ENCODE measurements around the gene MYO1H. TPM values are rescaled to one million over a fixed set of nuclear protein-coding genes. Genes with fewer than 3 reads are reported as not detected.

The MYO1H gene
- total and polyA plus RNA-seq, 2 of the 8 experiments (the other 6 are each of a cell fraction or from before 2014, with no cell fraction given), result 0.03 TPM; not detected in 1

DNA sequence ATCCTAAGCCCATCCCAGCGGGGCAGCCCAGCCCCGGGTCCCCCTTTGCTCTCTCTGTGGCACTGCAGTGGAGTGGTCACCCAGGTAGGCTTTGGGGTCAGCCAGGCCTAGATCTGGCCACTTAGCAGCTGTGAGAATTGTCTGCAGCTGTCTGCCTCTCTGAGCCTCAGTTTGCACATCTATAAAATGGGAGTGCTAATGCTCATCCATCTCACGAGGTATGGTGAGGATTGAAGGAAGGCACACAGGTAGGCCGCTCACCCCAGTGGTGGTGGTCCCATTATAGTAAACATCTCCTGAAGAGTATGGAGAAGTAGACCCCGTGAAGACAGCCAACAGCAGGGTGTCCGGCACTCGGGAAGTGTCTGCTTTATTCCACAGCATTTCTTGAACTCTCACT, 47.9 kb upstream of the MYO1H start:
- Histone ChIP-seq H3K23ac (ENCODE audit: insufficient read length) (no peak overlapping the region), H3K4me3 (ENCODE audit: extremely low read depth in 1 of 4, insufficient read depth in 2 of 4, low read depth in 3 of 4, low read length in 4 of 4) (no peak overlapping the region), H3K18ac (ENCODE audit: extremely low read depth, low read length) (no peak overlapping the region), H3K36me3 (ENCODE audit: control insufficient read depth in 2 of 4, insufficient read depth in 4 of 4, low read length in 3 of 4) (no peaks in the 10 kb centered on the region), H3K14ac (ENCODE audit: insufficient read length) (no peak overlapping the region), H2AFZ (ENCODE audit: low read length) (no peak overlapping the region), H2AK5ac (ENCODE audit: low read depth, low read length) (no peak overlapping the region), H3K56ac (replicated peaks; ENCODE audit: insufficient read length, low read depth, low read length) (no peak overlapping the region), H2BK5ac (ENCODE audit: low read depth, low read length) (no peak overlapping the region), H4K5ac (ENCODE audit: insufficient read length, low read depth, low read length) (no peak overlapping the region), H3K79me2 (ENCODE audit: control insufficient read depth in 1 of 2, insufficient read depth in 2 of 2, low read length in 2 of 2) (no peaks in the 10 kb centered on the region), H3K23me2 (ENCODE audit: low read depth, low read length) (no peaks in the 10 kb centered on the region), H2BK20ac (ENCODE audit: low read length) (no peak overlapping the region), H3K27me3 (replicated peaks in 1 of 4; ENCODE audit: control insufficient read depth in 3 of 4, extremely low read depth in 1 of 4, insufficient read depth in 3 of 4, low read length in 3 of 4) (peaks cover 0 to 2% (median 0%) of the 10 kb centered on the region in 4 experiments; a peak in 1 of 7 replicates), H3K9ac (replicated peaks in 1 of 4; ENCODE audit: extremely low read depth in 1 of 4, low read depth in 3 of 4, low read length in 3 of 4) (no peak overlapping the region), H3K4ac (replicated peaks; ENCODE audit: insufficient read length, low read depth, low read length) (no peak overlapping the region), H2BK120ac (replicated peaks; ENCODE audit: low read depth, low read length) (no peak overlapping the region), H4K8ac (ENCODE audit: extremely low read depth, insufficient read depth, low read length) (no peak overlapping the region), H4K91ac (replicated peaks; ENCODE audit: insufficient read length, low read length) (no peak overlapping the region), H2BK12ac (ENCODE audit: low read depth, low read length) (no peak overlapping the region), H3K4me2 (ENCODE audit: insufficient read depth in 1 of 2, low read depth in 2 of 2, low read length in 2 of 2) (no peak overlapping the region), H3K9me3 (ENCODE audit: insufficient read depth in 2 of 2, low read depth in 1 of 2, low read length in 1 of 2) (no peaks in the 10 kb centered on the region), H4K20me1 (replicated peaks in 1 of 2; ENCODE audit: control insufficient read depth in 1 of 2, insufficient read depth in 2 of 2, low read length in 2 of 2) (peaks cover 0 to 2% of the 10 kb centered on the region in 2 experiments), H3K79me1 (ENCODE audit: low read depth, low read length) (no peaks in the 10 kb centered on the region), H3K27ac (ENCODE audit: low read depth, low read length) (no peak overlapping the region), H3K4me1 (replicated peaks in 1 of 4; ENCODE audit: control insufficient read depth in 3 of 4, insufficient read depth in 4 of 4, low read length in 3 of 4) (no peaks in the 10 kb centered on the region), H2BK15ac (ENCODE audit: low read length) (no peak overlapping the region)
- TF ChIP-seq KDM4A (IDR thresholded peaks at IDR 0.05; ENCODE audit: low read depth, low read length, severe bottlenecking) (no peak), SP2 (IDR thresholded peaks at IDR 0.05; ENCODE audit: low read length) (no peak), HDAC6 (IDR thresholded peaks at IDR 0.05; ENCODE audit: low read depth, low read length) (no peak), BRCA1 (IDR thresholded peaks at IDR 0.05; ENCODE audit: low read depth, low read length) (no peak), KDM1A (IDR thresholded peaks at IDR 0.05; ENCODE audit: borderline replicate concordance, low read length) (no peak)
- WGBS, 2 experiments (ENCODE audit: extremely low coverage in 1 of 2, insufficient coverage in 1 of 2, insufficient read length in 1 of 2, insufficient replicate concordance in 2 of 2, low coverage in 1 of 2, low lambda C conversion rate in 2 of 2, missing lambda C conversion rate in 1 of 2), result 92% methylated on average over 7 of the region's 7 CpGs; no CpG with 5 or more reads in 1 of the 2 experiments
- DNase-seq (ENCODE audit: low read depth in 1 of 2, low spot score in 2 of 2), result no peak
- ChIA-PET POLR2A (ENCODE audit: partially characterized antibody) (no interaction called here), CTCF (ENCODE audit: partially characterized antibody) (interaction anchor here (1.4 to 2.0 kb wide), 2 partner anchors 85 to 94 kb away, joined by 3 to 9 read pairs; no protein-coding TSS in a partner anchor)
- FAIRE-seq, result no peak
